SKM-1 treated with dmso at 0.1 percent for 144 hours (cell line): Measurements from ENCODE around the gene DPAGT1.
A peak's percentile ranks its signal among the peaks of the same experiment; 100 is the strongest.
"Not testable (repeated sequence)": the region's sequence is repeated elsewhere in the genome, so short reads cannot be mapped to it uniquely, and the experiment has no call there.

Experiments used
- DNase-seq: peaks from one replicate; lab custom pipeline; 2025; ENCODE audit not compliant: unreplicated experiment; lab: John Stamatoyannopoulos, UW

DPAGT1 gene

GRCh38 chr11:119059128-119059527, 42.5 kb downstream of the DPAGT1 start:
- DNase-seq = not testable (repeated sequence)

GRCh38 chr11:119057000-119057769, 44.5 kb downstream of the DPAGT1 start, which contains the start of gene HYOU1:
Gene HYOU1 (minus strand): TSS chr11:119057205. CDS start chr11:119056160, 1,045 bp downstream.
- DNase-seq = peak; percentile 92

- DNase-seq = no peak
Observed at GRCh38 chr11:119056421-119056999, 45.1 kb downstream of the DPAGT1 start.

- no peak for DNase-seq
Observed at GRCh38 chr11:119055901-119056300, 45.8 kb downstream of the DPAGT1 start.

- DNase-seq = no peak
Observed at GRCh38 chr11:119054418-119054817, 47.2 kb downstream of the DPAGT1 start.

DNA sequence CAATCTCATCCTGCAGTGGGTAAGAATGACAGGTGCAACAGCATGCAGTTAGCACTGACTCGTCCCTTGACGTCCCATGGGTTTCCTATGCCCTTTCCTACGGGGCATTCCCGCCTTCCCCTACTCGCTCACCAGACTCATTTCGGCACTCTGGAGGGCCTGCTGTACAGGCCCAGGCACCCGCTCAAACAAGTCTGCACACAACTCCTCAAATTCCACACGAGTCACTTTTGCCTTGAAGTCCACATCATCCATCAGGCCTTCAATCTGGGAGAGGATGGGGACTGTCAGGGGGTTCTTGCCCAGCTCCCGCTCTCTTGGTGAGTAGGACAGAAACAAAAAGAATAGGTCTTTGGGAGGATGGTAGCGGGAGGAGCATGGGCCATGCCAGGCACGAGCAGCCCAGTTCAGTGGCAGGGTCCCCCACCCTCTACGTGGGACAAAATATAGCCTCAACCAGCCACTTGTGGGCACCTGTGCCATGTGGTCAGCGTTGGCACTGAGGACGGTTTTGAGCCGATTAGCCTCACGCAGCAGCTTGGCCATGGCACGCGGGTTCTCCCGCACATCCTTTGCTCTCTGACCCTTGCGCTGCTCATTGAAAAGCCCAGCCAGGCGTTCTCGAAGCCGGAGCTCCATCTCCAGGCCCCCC, 49.4 kb downstream of the DPAGT1 start:
- DNase-seq = no peak

- DNase-seq = no peak
Observed at GRCh38 chr11:119051440-119052162, 50.1 kb downstream of the DPAGT1 start.

DNA sequence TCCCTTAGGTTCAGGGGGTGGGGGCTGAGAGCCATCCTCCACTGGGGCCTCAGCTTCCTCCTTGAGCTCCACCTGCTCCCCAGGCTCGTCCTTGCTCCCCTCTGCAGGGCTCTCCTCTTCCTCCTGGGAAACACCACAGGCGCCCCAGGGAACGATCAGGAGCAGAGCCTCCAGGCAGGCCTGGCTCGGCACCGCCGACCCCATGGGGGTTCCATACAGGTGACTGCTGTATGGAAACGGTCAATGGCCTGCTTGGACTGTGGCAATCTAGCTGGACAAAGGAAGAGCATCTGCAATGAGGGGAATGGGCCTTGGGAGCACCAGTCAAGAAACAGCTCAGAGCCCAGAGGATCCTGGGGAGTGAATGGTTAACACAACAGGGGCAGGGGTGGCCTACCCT, 52.6 kb downstream of the DPAGT1 start:
- no peak for DNase-seq

GRCh38 chr11:119048644-119049043, 53.0 kb downstream of the DPAGT1 start:
- DNase-seq = no peak

DNA sequence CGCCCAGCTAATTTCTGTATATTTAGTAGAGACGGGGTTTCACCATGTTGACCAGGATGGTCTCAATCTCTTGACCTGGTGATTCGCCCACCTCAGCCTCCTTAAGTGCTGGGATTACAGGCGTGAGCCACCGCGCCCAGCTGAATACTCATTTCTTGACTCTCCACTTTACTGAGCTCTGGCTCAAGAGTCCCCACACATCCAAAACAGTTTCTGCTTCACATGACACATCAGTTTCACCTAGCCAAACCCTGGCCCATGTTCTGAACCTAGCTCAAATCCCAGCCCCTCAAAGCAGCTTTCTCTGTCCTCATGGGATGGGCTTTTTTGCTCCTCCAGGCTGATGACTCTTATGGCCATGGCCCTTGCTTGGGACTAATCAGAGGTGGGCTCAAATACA, 54.4 kb downstream of the DPAGT1 start:
- DNase-seq = no peak
